Neural cell (in vitro differentiated cells): ENCODE data around the gene BTD. TPM values are rescaled to one million over a fixed set of nuclear protein-coding genes. Genes with fewer than 3 reads are reported as not detected.

Source experiments
- H2AFZ ChIP-seq: fragments of 200-600, 300-800 bp; sonication (generic), shearing (Covaris generic); 2 replicates; pipeline ENCODE4 v1.6.0; 2014; ENCODE audit warnings: low read depth, mild to moderate bottlenecking, antibody characterized with exemption, low read length, moderate library complexity
- H3F3A ChIP-seq: fragments of 200-600 bp; shearing (Covaris generic); 2 replicates; pipeline ENCODE4 v1.6.1; 2016; ENCODE audit warnings: mild to moderate bottlenecking, moderate library complexity, mixed read lengths, antibody characterized with exemption, low read length; ENCODE audit not compliant: insufficient read depth, poor library complexity, severe bottlenecking
- H3K27ac ChIP-seq: fragments of 200-600, 300-800 bp; sonication (generic), shearing (Covaris generic); 2 replicates; pipeline ENCODE4 v1.5.1; 2014; ENCODE audit warnings: mild to moderate bottlenecking, low read length, moderate library complexity
- H3K27me3 ChIP-seq: fragments of 300-800, 200-600 bp; sonication (generic), shearing (Covaris generic); 2 replicates; pipeline ENCODE4 v1.6.0; 2014; ENCODE audit warnings: mild to moderate bottlenecking, low read depth, low read length, moderate library complexity; ENCODE audit not compliant: insufficient read depth
- H3K36me3 ChIP-seq: fragments of 300-800, 200-600 bp; sonication (generic), shearing (Covaris generic); 2 replicates; pipeline ENCODE4 v1.5.1; 2014; ENCODE audit warnings: mild to moderate bottlenecking, antibody characterized with exemption, low read length, moderate library complexity; ENCODE audit not compliant: insufficient read depth
- H3K4me2 ChIP-seq: fragments of 300-800, 200-600 bp; sonication (generic), shearing (Covaris generic); 2 replicates; pipeline ENCODE4 v1.6.0; 2014; ENCODE audit warnings: mild to moderate bottlenecking, low read length
- H3K4me3 ChIP-seq: fragments of 300-800, 200-600 bp; sonication (generic), shearing (Covaris generic); 2 replicates; pipeline ENCODE4 v1.5.1; 2014; ENCODE audit warnings: mild to moderate bottlenecking, low read length, moderate library complexity
- H3K79me2 ChIP-seq: fragments of 200-600 bp; shearing (Covaris generic); replicated peaks from 2 replicates; pipeline ENCODE4 v1.6.0; 2014; ENCODE audit warnings: mild to moderate bottlenecking, low read length, moderate library complexity; ENCODE audit not compliant: insufficient read depth
- H3K9ac ChIP-seq: fragments of 300-800, 200-600 bp; sonication (generic), shearing (Covaris generic); 2 replicates; pipeline ENCODE4 v1.6.1; 2016; ENCODE audit warnings: mild to moderate bottlenecking, low read length, mixed read lengths
- H3K9me2 ChIP-seq: fragments of 200-600 bp; shearing (Covaris generic); 2 replicates; pipeline ENCODE4 v1.6.1; 2016; ENCODE audit warnings: mild to moderate bottlenecking, low read length, mixed read lengths; ENCODE audit not compliant: insufficient read depth
- H3K9me3 ChIP-seq: fragments of 200-600, 300-800 bp; sonication (generic), shearing (Covaris generic); 2 replicates; pipeline ENCODE4 v1.6.1; 2016; ENCODE audit warnings: mild to moderate bottlenecking, mixed run types, low read length, moderate library complexity, mixed read lengths
- H4K20me1 ChIP-seq: fragments of 200-600 bp; shearing (Covaris generic); 2 replicates; pipeline ENCODE4 v1.6.1; 2016; ENCODE audit warnings: mild to moderate bottlenecking, mixed run types; ENCODE audit not compliant: insufficient read depth
- CTCF ChIP-seq: fragments of 450-650 bp; IDR thresholded peaks from 2 replicates; pipeline ENCODE4 v1.5.1; 2014; ENCODE audit warnings: antibody characterized with exemption, mild to moderate bottlenecking, moderate library complexity; ENCODE audit not compliant: poor library complexity, severe bottlenecking
- EZH2 ChIP-seq: fragments of 200-600, 300-800 bp; shearing (Covaris generic), sonication (generic); IDR thresholded peaks from 2 replicates; pipeline ENCODE4 v1.6.1; 2014; ENCODE audit warnings: antibody characterized with exemption, low read length, borderline replicate concordance, mild to moderate bottlenecking; ENCODE audit not compliant: insufficient read depth, poor library complexity, severe bottlenecking
- POLR2AphosphoS5 ChIP-seq: IDR thresholded peaks from 2 replicates; pipeline ENCODE4 v1.6.1; 2012
- RAD21 ChIP-seq: fragments of 450-650 bp; conservative IDR thresholded peaks from 2 replicates; pipeline ENCODE4 v1.6.1; 2014; ENCODE audit warnings: antibody characterized with exemption, mild to moderate bottlenecking, moderate library complexity
- REST ChIP-seq: IDR thresholded peaks from 2 replicates; pipeline ENCODE4 v1.6.1; 2012; ENCODE audit warnings: borderline replicate concordance
- SMC3 ChIP-seq: fragments of 450-650 bp; conservative IDR thresholded peaks from 2 replicates; pipeline ENCODE4 v1.6.1; 2014; ENCODE audit warnings: antibody characterized with exemption, mild to moderate bottlenecking, moderate library complexity; ENCODE audit not compliant: poor library complexity
- TAF1 ChIP-seq: IDR thresholded peaks from 2 replicates; pipeline ENCODE4 v1.6.1; 2012; ENCODE audit warnings: low read depth
- polyA plus RNA-seq: library from polyadenylated mRNA; depleted of rRNA; stranded (reverse); fragments of >200 nt; gene quantifications from 2 replicates; pipeline ENCODE4 v1.2.3, GENCODE V29; 2014

The BTD gene
- polyA plus RNA-seq, 1 donor from 2014 or later: 4.6 TPM

DNA sequence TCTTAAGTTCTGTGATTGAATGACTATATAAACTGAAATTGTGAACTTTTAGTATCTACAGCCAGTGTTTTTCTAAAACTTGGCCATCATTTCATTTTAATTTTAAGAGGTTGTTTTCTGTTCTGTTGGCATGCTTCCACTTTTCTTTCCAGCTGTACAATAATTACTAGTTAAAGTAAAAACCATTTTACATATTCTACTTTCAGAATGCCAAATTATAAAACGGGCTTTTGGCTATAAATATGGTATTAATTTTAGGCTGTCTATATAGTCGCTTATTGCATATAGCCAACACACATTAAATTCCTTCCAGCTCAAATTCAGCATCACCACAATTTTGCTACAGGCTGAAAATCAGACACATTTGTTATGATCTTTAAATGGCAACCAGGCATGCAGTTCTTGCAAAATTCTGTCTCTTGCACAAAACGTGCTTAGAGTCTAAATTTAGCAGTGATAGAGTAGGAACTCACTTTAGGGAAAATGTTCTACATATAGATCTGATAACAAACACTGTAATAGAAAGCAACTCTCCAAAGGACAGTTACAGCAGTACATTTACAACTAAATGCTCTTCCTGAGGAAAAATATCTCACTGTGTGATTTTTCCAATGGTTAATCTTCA is 81.1 kb downstream of the BTD start:
- H3K9me2 ChIP-seq: no peaks in the 10 kb centered on the region
- H3K36me3 ChIP-seq: no peaks in the 10 kb centered on the region
- H3K27me3 ChIP-seq: no peaks in the 10 kb centered on the region
- no peak overlapping the region for H3K9ac ChIP-seq
- H3K4me2 ChIP-seq: no peak overlapping the region
- H3K4me3 ChIP-seq: no peak overlapping the region
- TF ChIP-seq SMC3 (no peak), CTCF (no peak), REST (no peak), POLR2AphosphoS5 (no peak), EZH2 (no peak), TAF1 (no peak)
- H3K27ac ChIP-seq: no peak overlapping the region
- no peaks in the 10 kb centered on the region for H3F3A ChIP-seq
- no peak overlapping the region for H2AFZ ChIP-seq
- H3K79me2 ChIP-seq: no peaks in the 10 kb centered on the region
- no peaks in the 10 kb centered on the region for H4K20me1 ChIP-seq
- H3K9me3 ChIP-seq: no peaks in the 10 kb centered on the region

GRCh38 chr3:15683253-15683652 is 81.7 kb downstream of the BTD start:
- no peak overlapping the region for H3K4me3 ChIP-seq
- TF ChIP-seq SMC3: no peak
- TF ChIP-seq RAD21: no peak
- TF ChIP-seq REST: no peak
- no peak for TF ChIP-seq POLR2AphosphoS5
- TF ChIP-seq EZH2: no peak
- TF ChIP-seq TAF1: no peak
- TF ChIP-seq CTCF: no peak
- no peaks in the 10 kb centered on the region for H3K36me3 ChIP-seq
- no peaks in the 10 kb centered on the region for H3K27me3 ChIP-seq
- no peaks in the 10 kb centered on the region for H3K79me2 ChIP-seq
- H2AFZ ChIP-seq: no peak overlapping the region
- no peaks in the 10 kb centered on the region for H3K9me3 ChIP-seq
- H3K9ac ChIP-seq: no peak overlapping the region
- H3K27ac ChIP-seq: no peak overlapping the region
- no peaks in the 10 kb centered on the region for H3F3A ChIP-seq
- no peaks in the 10 kb centered on the region for H3K9me2 ChIP-seq
- H3K4me2 ChIP-seq: no peak overlapping the region
- H4K20me1 ChIP-seq: no peaks in the 10 kb centered on the region
